ENCODE measurements around the gene MTG1.

Gene MTG1, protein sequence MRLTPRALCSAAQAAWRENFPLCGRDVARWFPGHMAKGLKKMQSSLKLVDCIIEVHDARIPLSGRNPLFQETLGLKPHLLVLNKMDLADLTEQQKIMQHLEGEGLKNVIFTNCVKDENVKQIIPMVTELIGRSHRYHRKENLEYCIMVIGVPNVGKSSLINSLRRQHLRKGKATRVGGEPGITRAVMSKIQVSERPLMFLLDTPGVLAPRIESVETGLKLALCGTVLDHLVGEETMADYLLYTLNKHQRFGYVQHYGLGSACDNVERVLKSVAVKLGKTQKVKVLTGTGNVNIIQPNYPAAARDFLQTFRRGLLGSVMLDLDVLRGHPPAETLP

DNA sequence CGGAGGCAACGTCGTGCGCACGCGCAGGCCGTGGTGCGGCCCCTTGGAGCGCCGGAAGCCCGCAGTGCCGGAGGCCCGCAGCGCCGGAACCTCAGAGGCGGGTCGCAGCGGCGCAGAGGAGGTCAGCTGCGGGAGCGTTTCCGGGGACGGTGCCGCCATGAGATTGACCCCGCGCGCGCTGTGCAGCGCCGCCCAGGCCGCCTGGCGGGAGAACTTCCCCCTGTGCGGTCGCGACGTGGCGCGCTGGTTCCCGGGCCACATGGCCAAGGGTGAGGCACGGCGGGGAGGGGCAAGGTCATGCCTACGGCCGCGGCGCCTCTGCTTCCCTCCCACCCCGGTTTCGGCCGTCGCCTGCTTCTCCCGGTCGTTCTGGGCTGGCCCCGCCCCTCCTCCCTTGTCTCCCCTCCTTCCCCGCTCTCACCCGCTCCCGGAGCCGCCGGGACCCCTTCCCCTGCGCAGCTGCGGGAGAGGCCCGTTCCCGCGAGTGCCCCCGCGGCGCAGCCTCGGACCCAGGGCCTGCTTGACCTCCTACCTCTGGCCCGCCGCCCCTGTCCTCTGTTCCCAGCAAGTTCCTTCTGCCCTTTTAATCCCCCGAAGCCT lies at the start of gene MTG1:
TSS of gene MTG1 (plus strand) at position 94 of the 600 bp plus-strand sequence. CDS start at position 158, 64 bp downstream.
- ATAC-seq (replicated peaks; ENCODE audit: extremely low read depth, poor library complexity, severe bottlenecking) (peak; percentile 33), DNase-seq (ENCODE audit: low spot score in 2 of 2) (peak; percentile 79 to 81)
- H3K9me3 Mint-ChIP-seq, result no peaks in the 10 kb centered on the region
- H3K4me3 Mint-ChIP-seq, result peak within 1 kb of the TSS; percentile 88
- H3K27ac Mint-ChIP-seq (ENCODE audit: low read depth), result peak within 1 kb of the TSS; percentile 91
- H3K36me3 Mint-ChIP-seq (ENCODE audit: insufficient read depth), result peaks cover 23% of the 10 kb centered on the region
- no peaks in the 10 kb centered on the region for H3K27me3 Mint-ChIP-seq
- H3K4me1 Mint-ChIP-seq, result peaks cover 45% of the 10 kb centered on the region

DNA sequence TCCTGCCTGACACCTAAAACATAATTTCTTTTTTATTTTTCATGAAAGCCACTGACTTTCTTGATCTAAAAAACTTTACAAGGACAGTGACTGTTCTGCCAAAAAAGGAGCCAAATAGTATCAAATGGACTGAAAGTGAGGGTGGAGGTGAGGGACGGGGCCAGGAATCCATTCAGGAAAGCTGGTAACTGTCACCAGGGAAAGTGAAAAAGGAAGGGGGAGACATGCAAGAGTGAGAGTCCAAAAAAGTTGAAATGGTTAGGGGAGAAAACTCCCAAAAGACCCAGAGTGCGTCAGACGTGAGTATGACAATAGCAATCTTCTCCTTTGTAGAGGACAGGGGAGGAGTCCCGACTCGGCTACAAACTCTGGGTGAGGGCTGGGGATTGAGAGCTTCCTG lies 49.7 kb upstream of the MTG1 start:
- Mint-ChIP-seq H3K27me3 (peaks cover 41% of the 10 kb centered on the region), H3K4me1 (no peaks in the 10 kb centered on the region), H3K27ac (ENCODE audit: low read depth) (no peak overlapping the region), H3K36me3 (ENCODE audit: insufficient read depth) (peaks cover 1% of the 10 kb centered on the region), H3K9me3 (no peaks in the 10 kb centered on the region), H3K4me3 (no peak overlapping the region)
- ATAC-seq (replicated peaks; ENCODE audit: extremely low read depth, poor library complexity, severe bottlenecking), result no peak
- DNase-seq (ENCODE audit: low spot score in 2 of 2), result no peak

DNA sequence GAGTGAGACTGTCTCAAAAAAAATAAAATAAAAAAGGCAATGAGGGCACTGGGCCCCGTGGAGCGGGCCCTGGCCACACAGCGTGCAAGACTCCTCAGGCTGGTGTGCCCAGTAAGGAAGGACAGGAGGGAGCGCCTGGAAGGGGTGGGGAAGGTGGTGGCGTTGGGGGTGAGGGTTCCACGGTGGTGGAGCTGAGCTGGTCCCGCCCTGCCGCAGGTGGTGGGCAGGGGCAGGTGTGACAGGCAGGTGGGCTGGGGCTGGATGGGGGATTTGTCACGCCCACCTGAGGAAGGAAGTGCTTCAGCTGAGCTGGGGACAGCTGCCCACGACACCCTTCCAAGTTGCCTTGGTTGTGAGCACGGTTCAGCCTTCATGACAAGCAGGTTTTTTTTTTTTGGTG lies 47.5 kb upstream of the MTG1 start:
- ATAC-seq (replicated peaks; ENCODE audit: extremely low read depth, poor library complexity, severe bottlenecking) (no peak), DNase-seq (ENCODE audit: low spot score in 2 of 2) (no peak)
- no peak overlapping the region for H3K4me3 Mint-ChIP-seq
- H3K36me3 Mint-ChIP-seq (ENCODE audit: insufficient read depth), result peaks cover 1% of the 10 kb centered on the region
- H3K4me1 Mint-ChIP-seq, result no peaks in the 10 kb centered on the region
- no peak overlapping the region for H3K27ac Mint-ChIP-seq (ENCODE audit: low read depth)
- H3K9me3 Mint-ChIP-seq, result no peaks in the 10 kb centered on the region
- peaks cover 46% of the 10 kb centered on the region for H3K27me3 Mint-ChIP-seq

DNA sequence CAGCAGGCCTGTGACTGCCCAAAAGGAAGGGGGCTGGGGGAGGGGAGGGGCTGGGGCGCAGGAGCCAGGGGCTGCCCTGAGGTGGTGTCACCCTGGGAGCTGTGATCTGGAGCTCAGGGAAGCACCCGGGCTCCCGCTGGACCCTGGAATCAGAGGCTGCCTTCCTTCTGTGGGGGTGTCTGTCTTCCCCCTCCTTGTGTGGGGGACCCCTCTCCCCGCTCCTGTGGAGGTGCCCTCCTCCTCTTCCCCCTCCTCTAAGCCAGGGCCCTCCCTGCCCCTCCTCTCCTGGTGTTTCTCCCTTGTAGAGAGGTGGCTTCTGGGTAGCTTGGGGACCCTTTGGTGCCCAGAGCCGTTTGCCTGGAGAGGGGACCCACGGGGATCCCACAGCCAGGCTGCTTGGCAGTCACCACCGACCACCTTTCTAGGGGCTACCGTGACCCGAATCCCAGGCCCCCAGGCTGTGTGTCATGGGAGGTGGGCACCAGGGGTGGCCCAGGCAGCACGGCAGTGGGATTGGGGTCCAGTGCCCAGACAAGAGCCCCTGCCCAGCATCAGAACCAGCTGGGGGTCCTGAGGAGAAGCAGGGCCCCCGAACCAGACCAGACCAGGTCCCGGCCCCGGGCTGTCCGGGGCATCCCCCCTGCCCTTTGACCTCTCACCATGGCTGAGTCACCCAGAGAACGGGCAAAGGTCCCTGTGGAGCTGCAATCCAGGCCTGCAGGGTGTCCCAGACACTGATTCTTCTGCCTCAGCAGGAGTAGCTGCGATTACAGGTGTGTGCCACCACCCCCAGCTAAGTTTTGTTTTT lies 46.0 kb upstream of the MTG1 start:
- Mint-ChIP-seq H3K4me3 (no peak overlapping the region), H3K9me3 (no peaks in the 10 kb centered on the region), H3K27ac (ENCODE audit: low read depth) (no peak overlapping the region), H3K36me3 (ENCODE audit: insufficient read depth) (peaks cover 1% of the 10 kb centered on the region), H3K4me1 (no peaks in the 10 kb centered on the region), H3K27me3 (peaks cover 38% of the 10 kb centered on the region)
- ATAC-seq (replicated peaks; ENCODE audit: extremely low read depth, poor library complexity, severe bottlenecking) (no peak), DNase-seq (ENCODE audit: low spot score in 2 of 2) (no peak)

DNA sequence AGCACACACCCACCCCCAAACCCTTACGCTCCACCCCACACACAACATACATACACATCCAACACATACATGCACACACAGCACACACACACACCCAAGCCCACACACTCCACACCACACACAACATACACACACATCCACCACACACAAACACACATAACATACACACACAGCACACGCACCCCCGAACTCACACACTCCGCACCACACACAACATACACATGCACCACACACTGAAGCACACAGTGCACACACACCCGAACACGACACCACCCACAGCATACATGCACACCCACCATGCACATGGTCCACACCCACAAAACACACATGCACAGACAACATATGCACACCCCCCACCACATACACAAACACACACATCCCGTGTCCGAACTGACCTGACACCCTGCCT lies 44.8 kb upstream of the MTG1 start:
- no peaks in the 10 kb centered on the region for H3K36me3 Mint-ChIP-seq (ENCODE audit: insufficient read depth)
- ATAC-seq (replicated peaks; ENCODE audit: extremely low read depth, poor library complexity, severe bottlenecking) (no peak), DNase-seq (ENCODE audit: low spot score in 2 of 2) (no peak)
- H3K9me3 Mint-ChIP-seq, result no peaks in the 10 kb centered on the region
- H3K27ac Mint-ChIP-seq (ENCODE audit: low read depth), result no peak overlapping the region
- H3K4me3 Mint-ChIP-seq, result no peak overlapping the region
- H3K4me1 Mint-ChIP-seq, result no peaks in the 10 kb centered on the region
- peaks cover 38% of the 10 kb centered on the region for H3K27me3 Mint-ChIP-seq

- no peak overlapping the region for H3K27ac Mint-ChIP-seq (ENCODE audit: low read depth)
- ATAC-seq (replicated peaks; ENCODE audit: extremely low read depth, poor library complexity, severe bottlenecking), result no peak
These were observed 44.4 kb upstream of the MTG1 start for GRCh38 chr10:133349577-133350011.

DNA sequence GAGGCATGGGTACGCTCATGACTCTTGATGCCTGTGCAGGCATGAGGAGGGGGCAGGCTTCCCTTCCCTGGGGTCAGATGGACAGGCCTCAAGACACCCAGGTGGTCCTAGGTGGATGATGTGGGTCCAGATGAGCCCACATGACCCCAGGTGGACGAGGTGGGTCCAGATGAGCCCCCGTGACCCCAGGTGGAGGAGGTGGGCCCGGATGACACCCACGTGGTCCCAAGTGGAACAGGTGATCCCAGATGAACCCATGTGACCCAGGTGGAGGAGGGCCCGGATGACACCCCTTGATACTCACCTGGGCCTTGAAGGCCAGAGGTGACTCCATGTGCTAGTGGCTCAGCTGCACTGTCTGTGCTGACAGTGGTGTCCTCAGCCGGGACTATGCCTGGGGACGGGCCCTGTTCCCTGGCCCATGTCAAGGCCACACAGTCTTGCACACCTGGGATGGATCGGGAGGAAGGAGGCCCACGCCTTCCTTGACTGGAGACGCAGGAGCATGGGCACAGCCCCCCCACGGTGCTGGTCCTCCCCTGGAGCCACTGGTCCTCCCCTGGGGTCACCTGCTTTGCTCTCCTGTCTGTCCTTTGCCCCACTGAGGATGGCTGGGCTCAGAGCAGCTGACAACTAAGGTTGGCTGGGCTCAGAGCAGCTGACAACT lies 43.5 kb upstream of the MTG1 start:
- Mint-ChIP-seq H3K27me3 (peaks cover 25% of the 10 kb centered on the region), H3K27ac (ENCODE audit: low read depth) (no peak overlapping the region), H3K4me1 (no peaks in the 10 kb centered on the region), H3K36me3 (ENCODE audit: insufficient read depth) (no peaks in the 10 kb centered on the region), H3K9me3 (no peaks in the 10 kb centered on the region), H3K4me3 (no peak overlapping the region)
- DNase-seq (ENCODE audit: low spot score in 2 of 2), result no peak
- ATAC-seq (replicated peaks; ENCODE audit: extremely low read depth, poor library complexity, severe bottlenecking), result no peak

More at GRCh38 chr10:133349577-133350011, 44.4 kb upstream of the MTG1 start:
- H3K9me3 Mint-ChIP-seq, result no peaks in the 10 kb centered on the region
- no peak for DNase-seq (ENCODE audit: low spot score in 2 of 2)
- H3K36me3 Mint-ChIP-seq (ENCODE audit: insufficient read depth), result no peaks in the 10 kb centered on the region
- H3K4me1 Mint-ChIP-seq, result no peaks in the 10 kb centered on the region
- H3K4me3 Mint-ChIP-seq, result no peak overlapping the region
- H3K27me3 Mint-ChIP-seq, result peaks cover 34% of the 10 kb centered on the region

DNA sequence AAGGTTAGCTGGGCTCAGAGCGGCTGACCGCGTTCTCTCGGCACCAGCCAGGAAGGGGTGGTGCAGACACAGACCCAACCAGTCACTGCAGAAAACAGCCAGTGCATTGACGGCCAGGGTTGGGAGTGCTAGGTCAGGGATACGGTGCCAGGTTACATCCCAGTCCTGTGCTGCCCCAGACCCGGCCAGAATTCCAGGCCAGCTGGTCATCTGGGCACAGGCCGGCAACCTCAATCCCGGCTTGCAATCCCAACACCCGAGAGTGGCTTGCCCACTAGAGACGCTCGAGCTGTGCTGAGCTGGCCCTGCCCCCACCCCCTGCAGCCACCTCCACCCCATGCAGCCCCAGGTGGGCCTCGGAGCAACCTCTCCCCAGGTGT lies 43.0 kb upstream of the MTG1 start:
- no peak for DNase-seq (ENCODE audit: low spot score in 2 of 2)
- Mint-ChIP-seq H3K9me3 (no peaks in the 10 kb centered on the region), H3K4me1 (peaks cover under 1% of the 10 kb centered on the region), H3K36me3 (ENCODE audit: insufficient read depth) (peaks cover 2% of the 10 kb centered on the region), H3K27me3 (peaks cover 20% of the 10 kb centered on the region), H3K4me3 (no peak overlapping the region), H3K27ac (ENCODE audit: low read depth) (no peak overlapping the region)
- no peak for ATAC-seq (replicated peaks; ENCODE audit: extremely low read depth, poor library complexity, severe bottlenecking)

GRCh38 chr10:133351408-133352318 lies 42.3 kb upstream of the MTG1 start:
- Mint-ChIP-seq H3K4me3 (no peak overlapping the region), H3K4me1 (peaks cover 5% of the 10 kb centered on the region), H3K27me3 (peaks cover 13% of the 10 kb centered on the region), H3K27ac (ENCODE audit: low read depth) (no peak overlapping the region), H3K36me3 (ENCODE audit: insufficient read depth) (peaks cover 4% of the 10 kb centered on the region), H3K9me3 (no peaks in the 10 kb centered on the region)
- ATAC-seq (replicated peaks; ENCODE audit: extremely low read depth, poor library complexity, severe bottlenecking), result no peak
- DNase-seq (ENCODE audit: low spot score in 2 of 2), result no peak

GRCh38 chr10:133353202-133353959 lies 40.6 kb upstream of the MTG1 start:
- Mint-ChIP-seq H3K4me1 (peaks cover 5% of the 10 kb centered on the region), H3K27ac (ENCODE audit: low read depth) (no peak overlapping the region), H3K36me3 (ENCODE audit: insufficient read depth) (peaks cover 5% of the 10 kb centered on the region), H3K4me3 (no peak overlapping the region), H3K9me3 (no peaks in the 10 kb centered on the region), H3K27me3 (peaks cover 12% of the 10 kb centered on the region)
- ATAC-seq (replicated peaks; ENCODE audit: extremely low read depth, poor library complexity, severe bottlenecking) (no peak), DNase-seq (ENCODE audit: low spot score in 2 of 2) (no peak)

GRCh38 chr10:133353988-133354605 lies 39.9 kb upstream of the MTG1 start:
- H3K36me3 Mint-ChIP-seq (ENCODE audit: insufficient read depth), result peaks cover 5% of the 10 kb centered on the region
- H3K27me3 Mint-ChIP-seq, result peaks cover 7% of the 10 kb centered on the region
- H3K4me3 Mint-ChIP-seq, result no peak overlapping the region
- H3K4me1 Mint-ChIP-seq, result peaks cover 5% of the 10 kb centered on the region
- ATAC-seq (replicated peaks; ENCODE audit: extremely low read depth, poor library complexity, severe bottlenecking) (no peak), DNase-seq (ENCODE audit: low spot score in 2 of 2) (no peak)
- H3K9me3 Mint-ChIP-seq, result no peaks in the 10 kb centered on the region
- H3K27ac Mint-ChIP-seq (ENCODE audit: low read depth), result no peak overlapping the region
